Measurements from ENCODE around the gene NALCN.
A peak's percentile ranks its signal among the peaks of the same experiment; 100 is the strongest.

NALCN gene

GRCh38 chr13:101297794-101298193, 118.5 kb downstream of the NALCN start:
- no peak for TF ChIP-seq CTCF (conservative IDR thresholded peaks at IDR 0.05; ENCODE audit: low read depth, low read length)

GRCh38 chr13:101292711-101293110, 123.6 kb downstream of the NALCN start:
- no peak for TF ChIP-seq CTCF (conservative IDR thresholded peaks at IDR 0.05; ENCODE audit: low read depth, low read length)
- H3K4me3 ChIP-seq (ENCODE audit: low read length): no peak overlapping the region
- no peak for DNase-seq (ENCODE audit: low read depth)

More at GRCh38 chr13:101297794-101298193, 118.5 kb downstream of the NALCN start:
- DNase-seq (ENCODE audit: low read depth): no peak
- H3K4me3 ChIP-seq (ENCODE audit: low read length): no peak overlapping the region

DNA sequence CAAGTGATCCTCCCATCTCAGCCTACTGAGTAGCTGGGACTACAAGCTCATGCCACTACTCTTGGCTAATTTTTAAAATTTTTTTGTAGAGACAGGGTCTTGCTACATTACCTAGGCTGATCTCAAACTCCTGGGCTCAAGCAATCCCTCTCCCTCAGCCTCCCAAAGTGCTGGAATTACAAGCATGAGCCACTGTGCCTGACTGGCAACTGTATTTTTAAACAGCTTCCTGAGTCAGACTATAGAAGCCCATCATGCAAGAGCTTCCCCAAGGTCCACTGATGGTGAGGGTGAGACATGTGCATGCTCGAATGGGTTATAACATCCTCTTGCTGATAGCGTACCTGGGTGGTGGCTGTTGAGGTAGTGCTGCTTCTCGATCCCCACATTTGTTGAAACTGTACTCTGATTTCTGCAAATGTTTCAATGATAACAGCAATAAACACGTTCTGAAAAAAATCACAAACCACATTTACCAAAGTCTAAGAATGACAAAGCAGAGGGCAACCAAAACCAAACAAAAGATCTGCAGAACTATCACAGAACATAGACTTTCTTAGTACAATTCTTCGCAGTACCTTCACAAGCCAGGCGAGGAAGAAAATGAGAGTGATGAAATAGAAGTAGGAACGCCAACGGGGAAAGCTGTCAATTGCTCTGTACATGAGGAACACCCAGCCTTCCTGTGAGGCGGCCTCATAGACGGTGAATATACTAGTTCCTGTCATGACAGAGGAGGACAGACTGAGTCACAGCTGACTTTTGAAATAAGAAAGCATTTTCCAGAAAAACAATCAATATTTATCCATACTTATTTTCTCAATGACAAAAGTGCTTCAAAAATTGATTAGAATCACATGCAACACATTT, 124.4 kb downstream of the NALCN start:
- no peak for TF ChIP-seq CTCF (conservative IDR thresholded peaks at IDR 0.05; ENCODE audit: low read depth, low read length)
- DNase-seq (ENCODE audit: low read depth): no peak
- H3K4me3 ChIP-seq (ENCODE audit: low read length): no peak overlapping the region

GRCh38 chr13:101291206-101291605, 125.1 kb downstream of the NALCN start:
- no peak for DNase-seq (ENCODE audit: low read depth)
- TF ChIP-seq CTCF (conservative IDR thresholded peaks at IDR 0.05; ENCODE audit: low read depth, low read length): no peak
- H3K4me3 ChIP-seq (ENCODE audit: low read length): no peak overlapping the region

GRCh38 chr13:101289764-101290163, 126.5 kb downstream of the NALCN start:
- peak; percentile 46 for DNase-seq (ENCODE audit: low read depth)
- TF ChIP-seq CTCF (conservative IDR thresholded peaks at IDR 0.05; ENCODE audit: low read depth, low read length): no peak

DNA sequence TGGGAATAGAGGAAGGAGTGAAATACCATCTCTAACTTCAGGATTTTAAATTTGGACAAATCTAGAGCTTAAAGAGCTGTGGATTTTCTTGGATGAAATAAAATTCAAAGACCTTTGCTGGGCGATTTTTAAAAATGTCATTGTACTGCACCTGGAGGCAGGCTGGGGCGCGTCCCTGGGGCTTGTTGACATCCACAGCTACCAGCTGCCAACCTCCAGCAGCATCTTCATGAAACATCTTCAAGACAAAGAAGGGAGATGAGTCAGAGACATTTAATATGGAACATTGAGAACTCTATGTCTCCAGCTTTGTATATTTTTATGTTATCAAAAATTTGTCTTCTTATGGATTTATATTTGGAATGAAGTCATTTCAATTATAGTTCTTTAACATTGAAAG, 132.5 kb downstream of the NALCN start:
- H3K4me3 ChIP-seq (ENCODE audit: low read length): no peak overlapping the region
- DNase-seq (ENCODE audit: low read depth): no peak
- TF ChIP-seq CTCF (conservative IDR thresholded peaks at IDR 0.05; ENCODE audit: low read depth, low read length): no peak

More at GRCh38 chr13:101289764-101290163, 126.5 kb downstream of the NALCN start:
- H3K4me3 ChIP-seq (ENCODE audit: low read length): no peak overlapping the region

- no peak for DNase-seq (ENCODE audit: low read depth)
- no peak overlapping the region for H3K4me3 ChIP-seq (ENCODE audit: low read length)
- TF ChIP-seq CTCF (conservative IDR thresholded peaks at IDR 0.05; ENCODE audit: low read depth, low read length): no peak
These were observed 143.4 kb downstream of the NALCN start for GRCh38 chr13:101272886-101273285.
